Astrocyte of the spinal cord (primary cell): ENCODE results near the gene MGST2.
A peak's percentile ranks its signal among the peaks of the same experiment; 100 is the strongest.

ENCODE experiments used
- DNase-seq: peaks from one replicate; pipeline ENCODE4 v3.0.0; 2011; ENCODE audit warnings: low read depth, low spot score
- H3K4me3 ChIP-seq: 2 replicates; pipeline ENCODE4 v1.5.1; 2011; ENCODE audit warnings: low read depth, mild to moderate bottlenecking, low read length, moderate library complexity
- in situ Hi-C: cut with HindIII; loops from 2 replicates; pipeline ENCODE4 v1.10.0; 2017; ENCODE audit warnings: low sequenced_read_pairs
- TF ChIP-seq, protein P1 (sequence below): IDR thresholded peaks from 2 replicates; pipeline ENCODE4 v1.5.1; 2012; ENCODE audit warnings: low read depth, mild to moderate bottlenecking, low read length, inconsistent platforms

The MGST2 gene

GRCh38 chr4:139643042-139643895 lies 22.4 kb upstream of the MGST2 start:
- H3K4me3 ChIP-seq = no peak overlapping the region
- TF ChIP-seq, protein P1, sequence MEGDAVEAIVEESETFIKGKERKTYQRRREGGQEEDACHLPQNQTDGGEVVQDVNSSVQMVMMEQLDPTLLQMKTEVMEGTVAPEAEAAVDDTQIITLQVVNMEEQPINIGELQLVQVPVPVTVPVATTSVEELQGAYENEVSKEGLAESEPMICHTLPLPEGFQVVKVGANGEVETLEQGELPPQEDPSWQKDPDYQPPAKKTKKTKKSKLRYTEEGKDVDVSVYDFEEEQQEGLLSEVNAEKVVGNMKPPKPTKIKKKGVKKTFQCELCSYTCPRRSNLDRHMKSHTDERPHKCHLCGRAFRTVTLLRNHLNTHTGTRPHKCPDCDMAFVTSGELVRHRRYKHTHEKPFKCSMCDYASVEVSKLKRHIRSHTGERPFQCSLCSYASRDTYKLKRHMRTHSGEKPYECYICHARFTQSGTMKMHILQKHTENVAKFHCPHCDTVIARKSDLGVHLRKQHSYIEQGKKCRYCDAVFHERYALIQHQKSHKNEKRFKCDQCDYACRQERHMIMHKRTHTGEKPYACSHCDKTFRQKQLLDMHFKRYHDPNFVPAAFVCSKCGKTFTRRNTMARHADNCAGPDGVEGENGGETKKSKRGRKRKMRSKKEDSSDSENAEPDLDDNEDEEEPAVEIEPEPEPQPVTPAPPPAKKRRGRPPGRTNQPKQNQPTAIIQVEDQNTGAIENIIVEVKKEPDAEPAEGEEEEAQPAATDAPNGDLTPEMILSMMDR = no peak
- no peak for DNase-seq
- in situ Hi-C loops = no loop called here

GRCh38 chr4:139645458-139645857 lies 20.2 kb upstream of the MGST2 start:
- no peak overlapping the region for H3K4me3 ChIP-seq
- TF ChIP-seq, protein P1 = no peak
- DNase-seq = no peak
- in situ Hi-C loops = no loop called here

GRCh38 chr4:139647184-139647583 lies 18.4 kb upstream of the MGST2 start:
- DNase-seq = no peak
- TF ChIP-seq, protein P1 = no peak
- in situ Hi-C loops = no loop called here
- H3K4me3 ChIP-seq = no peak overlapping the region

GRCh38 chr4:139647952-139648351 lies 17.7 kb upstream of the MGST2 start:
- no peak overlapping the region for H3K4me3 ChIP-seq
- in situ Hi-C loops = no loop called here
- DNase-seq = no peak
- TF ChIP-seq, protein P1 = no peak

- TF ChIP-seq, protein P1 = peak; percentile 90
- no peak overlapping the region for H3K4me3 ChIP-seq
- in situ Hi-C loops = no loop called here
- peak; percentile 80 for DNase-seq
Measured at GRCh38 chr4:139651282-139652194, 14.1 kb upstream of the MGST2 start.

- DNase-seq = no peak
- TF ChIP-seq, protein P1 = no peak
- in situ Hi-C loops = no loop called here
Measured at GRCh38 chr4:139654516-139654915, 11.1 kb upstream of the MGST2 start.

More at GRCh38 chr4:139654516-139654915, 11.1 kb upstream of the MGST2 start:
- no peak overlapping the region for H3K4me3 ChIP-seq
